Urinary bladder (tissue), 4 donors: Measurements from ENCODE around the gene GALNT10. TPM values are rescaled to one million over a fixed set of nuclear protein-coding genes. Genes with fewer than 3 reads are reported as not detected.

Experiments used
- DNase-seq: peaks from one replicate; pipeline ENCODE4 v3.0.0-alpha.2; 2015; ENCODE audit errors: extremely low spot score
- H3K27ac ChIP-seq: one replicate; pipeline ENCODE4 v1.5.1; 2013; ENCODE audit warnings: low read depth, mild to moderate bottlenecking, moderate library complexity
- H3K36me3 ChIP-seq: one replicate; pipeline ENCODE4 v1.6.1; 2013; ENCODE audit warnings: mild to moderate bottlenecking, moderate library complexity; ENCODE audit not compliant: insufficient read depth
- H3K4me1 ChIP-seq: one replicate; pipeline ENCODE4 v1.6.1; 2013; ENCODE audit warnings: mild to moderate bottlenecking, moderate library complexity; ENCODE audit not compliant: insufficient read depth
- H3K4me3 ChIP-seq: one replicate; pipeline ENCODE4 v1.5.1; 2013; ENCODE audit warnings: low read depth, low read length
- WGBS: extraction: QIAGEN DNeasy Blood & Tissue Kit; methylation state at CpG from one replicate; pipeline ENCODE4 v1.1.7; 2013; 5-methylcytosine and 5-hydroxymethylcytosine counted together
- polyA plus RNA-seq: library from polyadenylated mRNA; stranded (reverse); fragments of 200-250 nt; gene quantifications from one replicate; pipeline ENCODE4 v1.2.3, GENCODE V29; 2013
- total RNA-seq: library from RNA; depleted of rRNA; stranded (reverse); fragments of >200 nt; gene quantifications from one replicate; pipeline ENCODE4 v1.2.3, GENCODE V29; 2014
- donor health status: healthy with polysubstance abuse.
- donor health status: healthy.

The GALNT10 gene
- total and polyA plus RNA-seq, 2 donors: 15.7 to 19.4 TPM

DNA sequence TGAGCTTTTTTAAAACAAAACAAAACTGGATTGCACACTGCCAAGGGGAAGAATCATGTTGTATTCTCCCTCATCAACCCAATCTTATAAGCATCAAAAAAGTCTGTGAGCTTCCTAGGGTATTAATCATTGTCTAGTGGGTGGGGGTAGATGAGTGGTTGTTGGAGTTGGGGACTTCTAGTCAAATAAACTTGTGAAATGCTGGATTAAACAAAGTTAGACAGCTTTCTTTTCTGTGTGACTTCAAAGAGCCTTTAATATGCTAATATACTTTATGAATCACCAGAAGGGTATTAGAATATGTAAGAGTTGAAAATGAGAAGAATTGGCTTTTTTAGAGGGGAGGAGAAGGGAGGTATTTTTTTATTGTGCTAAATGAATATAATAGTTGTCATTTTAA, 87.7 kb downstream of the GALNT10 start:
- no peak overlapping the region for H3K27ac ChIP-seq
- peaks cover 2% of the 10 kb centered on the region for H3K4me1 ChIP-seq
- no peak for DNase-seq
- no peak overlapping the region for H3K4me3 ChIP-seq
- no peaks in the 10 kb centered on the region for H3K36me3 ChIP-seq

DNA sequence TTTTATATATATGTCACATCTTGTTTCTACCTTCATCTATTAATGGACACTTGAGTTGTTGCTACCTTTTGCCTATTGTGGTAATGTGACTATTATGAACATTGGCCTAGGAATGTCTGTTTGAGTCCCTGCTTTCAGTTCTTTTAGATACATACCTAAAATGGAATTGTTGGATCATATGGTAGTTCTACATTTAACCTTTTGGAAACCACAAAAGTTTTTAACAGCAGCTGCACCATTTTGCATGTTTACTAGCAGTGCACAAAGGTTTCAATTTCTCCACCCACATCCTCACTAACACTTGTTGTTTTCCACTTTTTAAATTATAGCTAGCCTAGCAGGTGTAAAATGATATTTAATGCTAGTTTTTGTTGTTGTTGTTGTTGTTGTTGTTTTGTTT, 88.4 kb downstream of the GALNT10 start:
- peaks cover 2% of the 10 kb centered on the region for H3K4me1 ChIP-seq
- H3K27ac ChIP-seq: no peak overlapping the region
- DNase-seq: no peak
- H3K4me3 ChIP-seq: no peak overlapping the region
- no peaks in the 10 kb centered on the region for H3K36me3 ChIP-seq

DNA sequence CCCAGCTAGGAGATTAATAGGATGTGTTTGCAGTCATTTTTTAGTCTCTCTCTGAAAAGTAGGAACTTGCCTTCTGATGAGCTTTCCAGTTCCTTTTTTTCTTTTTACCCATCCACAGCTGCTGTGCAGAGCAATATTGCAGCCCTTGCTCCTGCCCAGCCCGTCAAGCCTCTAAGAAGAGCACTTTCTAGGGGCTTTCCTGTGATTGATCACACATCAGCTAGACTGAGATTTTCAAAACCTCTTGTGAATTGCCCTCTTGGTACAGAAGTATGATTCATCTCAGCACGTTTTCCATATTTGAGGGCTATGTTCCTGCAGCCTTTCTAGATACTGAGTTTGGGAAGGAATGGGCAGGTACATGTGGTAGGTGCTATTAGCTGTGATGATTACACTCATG, 93.9 kb downstream of the GALNT10 start:
- WGBS: 88% methylated on average over 2 of the region's 2 CpGs
- no peak overlapping the region for H3K27ac ChIP-seq
- no peak overlapping the region for H3K4me3 ChIP-seq
- H3K36me3 ChIP-seq: no peaks in the 10 kb centered on the region
- DNase-seq: no peak
- H3K4me1 ChIP-seq: peaks cover 2% of the 10 kb centered on the region

DNA sequence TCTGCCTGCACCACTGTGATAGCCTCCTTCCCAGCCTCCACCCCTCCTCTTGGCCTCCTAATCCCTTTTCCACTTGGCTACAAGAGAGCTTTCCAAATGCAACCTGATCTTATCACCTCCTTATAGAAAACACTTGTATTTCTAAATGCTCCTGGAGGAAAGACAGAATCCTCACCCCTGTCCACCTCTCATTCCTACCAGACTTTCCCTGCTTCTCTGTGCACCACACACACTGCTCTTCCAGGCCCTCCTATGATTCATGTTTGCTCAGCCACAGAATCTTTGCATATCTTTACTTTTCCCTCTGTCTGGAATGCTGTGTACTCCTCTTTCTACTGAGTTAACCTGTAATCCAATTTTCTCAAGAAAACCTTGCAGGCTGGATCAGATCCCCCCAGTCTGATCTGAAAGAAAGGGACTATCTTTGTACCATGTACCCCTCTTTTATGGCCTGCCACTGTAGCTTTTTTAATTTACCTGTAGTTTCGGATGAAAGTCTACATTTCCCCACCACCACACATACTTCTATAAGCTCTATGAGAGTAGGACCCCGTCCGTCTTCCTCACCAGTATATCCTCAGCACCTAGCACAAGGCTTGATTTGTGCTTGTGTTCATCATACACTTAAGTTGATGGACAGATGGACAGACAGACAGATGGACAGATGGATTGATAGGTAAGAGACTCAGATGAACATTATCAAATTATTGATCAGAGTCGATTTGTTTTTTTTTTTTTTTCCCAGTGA, 95.3 kb downstream of the GALNT10 start:
- DNase-seq: no peak
- no peak overlapping the region for H3K27ac ChIP-seq
- no peak overlapping the region for H3K4me3 ChIP-seq
- H3K4me1 ChIP-seq: peaks cover 2% of the 10 kb centered on the region
- no peaks in the 10 kb centered on the region for H3K36me3 ChIP-seq
- 94% methylated on average over 4 of the region's 4 CpGs for WGBS

DNA sequence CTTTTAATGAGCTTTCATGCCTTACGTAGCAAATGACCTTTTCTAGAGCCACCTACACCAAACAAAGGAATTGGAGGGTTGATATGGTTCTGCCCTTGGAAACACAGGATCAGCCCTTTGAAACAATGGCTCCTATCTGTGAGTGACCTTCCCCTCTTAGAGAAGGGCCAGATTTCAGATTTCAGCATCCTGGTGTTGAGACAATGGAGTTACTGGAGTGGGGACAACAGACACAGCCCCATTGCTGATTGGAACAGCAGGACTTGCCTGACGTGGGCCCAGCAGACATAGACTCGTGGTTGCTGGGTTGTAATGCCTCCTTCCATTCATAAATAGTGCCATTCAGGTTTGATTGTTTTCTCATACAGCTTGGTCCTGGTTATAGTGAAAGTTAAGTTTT, 96.0 kb downstream of the GALNT10 start:
- H3K27ac ChIP-seq: no peak overlapping the region
- no peak for DNase-seq
- WGBS: 52% methylated on average over 3 of the region's 3 CpGs
- no peak overlapping the region for H3K4me3 ChIP-seq
- peaks cover 2% of the 10 kb centered on the region for H3K4me1 ChIP-seq
- no peaks in the 10 kb centered on the region for H3K36me3 ChIP-seq

DNA sequence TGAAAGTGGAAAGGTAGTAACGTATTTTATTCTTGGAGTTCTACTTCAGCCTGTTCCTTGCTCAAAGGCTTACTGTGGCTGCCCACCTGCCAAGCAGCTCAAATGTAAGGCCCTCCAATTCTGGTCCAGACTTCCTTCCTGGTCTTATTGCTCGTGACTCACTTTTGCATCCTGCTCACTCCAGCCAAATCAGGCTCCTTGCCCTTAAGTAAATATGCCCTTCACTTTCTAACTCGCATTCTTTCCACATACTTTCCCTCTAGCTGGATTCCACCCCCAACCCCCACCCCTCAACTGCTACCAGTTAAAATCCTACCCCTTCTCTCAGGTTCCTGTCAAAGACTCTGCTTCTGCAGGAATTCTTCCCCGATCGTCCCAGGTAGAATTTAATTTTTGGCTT, 96.6 kb downstream of the GALNT10 start:
- Histone ChIP-seq H3K36me3 (no peaks in the 10 kb centered on the region), H3K4me1 (peaks cover 2% of the 10 kb centered on the region), H3K4me3 (no peak overlapping the region), H3K27ac (no peak overlapping the region)
- DNase-seq: no peak
- WGBS: 35% methylated on average over 5 of the region's 5 CpGs

DNA sequence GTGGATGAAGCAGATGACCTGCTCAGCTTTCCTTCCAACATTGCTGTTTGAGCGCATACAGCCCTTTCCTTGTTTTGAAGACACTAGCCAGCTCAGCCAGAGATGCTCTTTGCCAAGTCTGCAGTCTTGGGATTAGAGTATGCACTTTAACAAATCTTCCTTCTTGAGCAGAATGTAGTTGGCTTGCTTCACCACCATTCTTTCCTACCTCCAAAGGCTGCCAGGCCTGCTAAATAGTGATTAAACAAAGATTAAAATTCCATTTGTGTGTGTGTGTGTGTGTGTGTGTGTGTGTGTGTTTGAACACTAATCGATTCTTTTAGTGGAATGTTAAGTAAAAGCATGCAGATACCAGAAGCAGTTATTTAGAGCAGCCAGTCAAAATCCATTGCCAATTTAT, 97.6 kb downstream of the GALNT10 start:
- Histone ChIP-seq H3K4me3 (no peak overlapping the region), H3K36me3 (no peaks in the 10 kb centered on the region), H3K4me1 (peaks cover 2% of the 10 kb centered on the region), H3K27ac (no peak overlapping the region)
- 14% methylated on average over 2 of the region's 2 CpGs for WGBS
- no peak for DNase-seq

DNA sequence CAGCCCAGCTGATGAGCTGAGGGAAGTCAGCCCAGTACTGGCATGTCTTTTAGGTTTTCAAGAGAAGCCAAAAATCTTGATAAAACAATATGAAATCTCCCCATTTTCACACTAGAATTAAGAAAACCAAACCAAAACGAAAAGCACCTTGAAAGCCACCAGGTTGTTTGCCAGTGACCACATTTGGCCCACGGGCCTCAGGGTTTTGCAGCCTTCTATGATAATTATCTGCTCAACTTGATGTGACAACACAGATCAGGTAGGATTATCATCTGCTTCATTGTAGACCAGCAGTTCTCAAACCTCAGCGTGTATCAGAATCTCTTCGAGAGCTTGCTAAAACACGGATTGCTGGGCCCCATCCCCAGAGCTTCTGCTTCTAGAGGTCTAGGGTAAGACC, 101.4 kb downstream of the GALNT10 start:
- Histone ChIP-seq H3K36me3 (no peaks in the 10 kb centered on the region), H3K4me1 (no peaks in the 10 kb centered on the region), H3K27ac (no peak overlapping the region), H3K4me3 (no peak overlapping the region)
- no peak for DNase-seq
- 94% methylated on average over 5 of the region's 5 CpGs for WGBS

DNA sequence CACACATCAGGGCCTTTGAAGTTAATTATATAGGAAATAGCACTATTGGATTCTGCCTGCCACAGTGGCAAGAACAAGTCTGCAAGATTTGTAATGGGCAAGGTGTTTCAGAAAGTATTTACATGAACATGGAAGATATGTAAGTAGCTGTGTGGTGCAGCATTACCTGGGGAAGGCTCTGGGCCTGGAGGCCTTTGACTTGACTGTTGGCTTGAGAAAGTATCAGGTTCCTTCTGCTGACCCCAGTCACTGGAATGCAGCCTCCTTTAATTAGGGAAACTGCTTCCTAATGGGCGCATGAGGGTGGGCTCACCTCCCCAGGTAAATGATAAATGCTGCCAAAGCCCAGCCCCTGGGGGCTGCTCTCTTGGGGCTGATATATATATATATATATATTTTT, 102.7 kb downstream of the GALNT10 start:
- H3K36me3 ChIP-seq: no peaks in the 10 kb centered on the region
- WGBS: 97% methylated on average over 1 of the region's 1 CpG
- no peak overlapping the region for H3K27ac ChIP-seq
- no peak overlapping the region for H3K4me3 ChIP-seq
- DNase-seq: no peak
- no peaks in the 10 kb centered on the region for H3K4me1 ChIP-seq

DNA sequence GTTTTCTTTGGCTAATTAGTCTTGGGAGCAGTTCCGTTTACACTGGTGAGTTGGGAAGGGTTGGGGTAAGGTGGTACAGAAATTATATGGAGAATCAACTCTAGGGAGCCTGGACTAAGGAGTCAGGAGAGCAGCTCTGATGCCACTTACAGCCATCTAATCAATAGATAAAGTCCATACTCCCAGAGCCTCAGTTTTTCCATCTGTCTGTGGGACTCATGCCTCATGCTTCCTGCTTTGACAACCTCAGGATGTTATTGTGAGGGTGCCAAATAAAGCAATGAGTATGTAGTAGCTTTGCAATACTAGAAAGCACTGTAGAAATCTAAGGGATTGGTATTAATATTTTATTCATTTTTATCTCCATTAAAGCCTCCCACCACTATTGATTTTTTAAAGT, 105.0 kb downstream of the GALNT10 start:
- H3K36me3 ChIP-seq: no peaks in the 10 kb centered on the region
- 98% methylated on average over 1 of the region's 1 CpG for WGBS

DNA sequence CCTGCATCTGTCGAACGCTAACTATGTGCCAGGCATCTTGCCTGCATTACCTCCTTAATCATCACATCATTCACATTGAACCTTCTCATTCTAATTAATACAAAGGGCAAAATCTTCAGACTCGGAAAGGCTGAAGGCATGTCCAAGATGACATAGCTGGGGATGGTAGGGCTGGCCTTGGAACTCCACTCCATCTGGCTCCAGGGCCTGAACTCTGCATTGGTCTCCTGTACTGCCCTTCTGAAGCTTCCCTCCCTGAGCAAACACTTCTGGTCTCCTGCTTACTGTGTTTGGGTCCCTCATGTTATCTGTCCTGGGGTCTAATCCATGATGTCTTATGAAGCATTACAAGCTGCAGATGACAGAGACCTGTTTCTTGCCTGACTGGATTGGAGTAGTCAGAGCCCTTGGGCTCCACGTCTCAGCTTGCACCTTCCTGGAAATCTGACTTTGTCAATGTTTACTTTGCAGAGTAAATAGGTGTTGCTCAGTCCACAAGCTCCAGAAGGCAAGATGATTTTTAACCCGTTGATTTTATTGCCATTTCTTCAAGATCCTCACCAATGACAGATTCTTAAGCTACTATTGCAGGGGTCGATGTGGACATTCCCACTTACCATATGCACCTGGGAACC, 106.1 kb downstream of the GALNT10 start:
- Histone ChIP-seq H3K36me3 (no peaks in the 10 kb centered on the region), H3K4me3 (no peak overlapping the region), H3K4me1 (no peaks in the 10 kb centered on the region), H3K27ac (no peak overlapping the region)
- 74% methylated on average over 6 of the region's 6 CpGs for WGBS
- no peak for DNase-seq

More for the DNA sequence above, 105.0 kb downstream of the GALNT10 start:
- Histone ChIP-seq H3K27ac (no peak overlapping the region), H3K4me1 (no peaks in the 10 kb centered on the region), H3K4me3 (no peak overlapping the region)
- no peak for DNase-seq

DNA sequence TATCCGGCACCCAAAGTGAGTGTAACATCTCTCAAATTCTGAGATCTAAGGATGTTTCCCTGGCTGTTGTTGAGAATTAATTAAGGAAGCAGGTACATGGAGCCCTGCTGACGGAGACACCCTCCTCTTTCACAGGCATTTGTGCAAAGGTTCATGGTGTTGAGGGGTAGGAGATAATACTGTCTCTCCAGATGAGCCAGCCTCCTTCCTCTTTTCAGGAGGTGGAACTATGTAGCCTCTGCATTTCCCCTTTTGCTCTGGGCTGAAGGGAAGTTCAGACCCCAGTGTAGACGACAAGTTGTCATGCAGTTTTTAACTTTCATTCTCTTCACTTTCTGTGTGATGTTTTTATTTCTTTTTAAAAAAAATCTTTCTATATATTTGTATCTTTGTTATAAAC, 107.5 kb downstream of the GALNT10 start:
- WGBS: 82% methylated on average over 3 of the region's 3 CpGs
- Histone ChIP-seq H3K4me1 (no peaks in the 10 kb centered on the region), H3K27ac (no peak overlapping the region), H3K36me3 (no peaks in the 10 kb centered on the region), H3K4me3 (no peak overlapping the region)
- DNase-seq: no peak

DNA sequence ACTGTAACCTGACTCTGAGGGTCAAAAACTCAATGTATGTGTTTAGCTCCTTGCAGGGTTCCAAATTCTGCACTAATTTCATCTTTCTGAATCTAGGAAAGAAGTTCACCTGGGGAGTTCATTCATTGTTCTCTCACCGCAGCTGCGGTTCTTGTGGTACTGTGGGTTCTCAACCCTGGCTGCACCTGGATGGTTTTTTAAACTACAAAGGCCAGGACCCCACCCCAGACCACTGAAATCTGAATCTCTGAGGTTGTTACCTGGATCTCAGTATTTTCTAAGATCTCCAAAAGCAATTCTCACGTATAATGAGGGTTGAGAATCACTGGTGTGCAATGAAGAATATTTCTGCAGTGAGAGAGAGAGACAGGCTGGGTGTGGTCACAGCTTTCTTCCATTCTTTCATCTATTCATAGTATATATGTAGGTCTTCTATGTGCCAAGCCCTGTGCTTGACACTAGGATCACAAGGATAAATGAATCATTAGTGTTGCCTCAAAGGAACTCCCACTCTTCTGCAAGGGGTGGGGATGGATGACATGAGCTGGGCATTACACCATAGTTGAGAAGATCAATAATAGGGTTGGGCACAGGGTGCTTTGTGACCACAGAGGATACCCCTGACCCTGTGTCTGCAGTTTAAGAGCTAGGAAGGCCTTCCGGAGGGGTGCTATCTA, 109.8 kb downstream of the GALNT10 start:
- Histone ChIP-seq H3K4me3 (no peak overlapping the region), H3K27ac (no peak overlapping the region), H3K36me3 (no peaks in the 10 kb centered on the region), H3K4me1 (no peaks in the 10 kb centered on the region)
- DNase-seq: no peak
- 98% methylated on average over 4 of the region's 4 CpGs for WGBS

DNA sequence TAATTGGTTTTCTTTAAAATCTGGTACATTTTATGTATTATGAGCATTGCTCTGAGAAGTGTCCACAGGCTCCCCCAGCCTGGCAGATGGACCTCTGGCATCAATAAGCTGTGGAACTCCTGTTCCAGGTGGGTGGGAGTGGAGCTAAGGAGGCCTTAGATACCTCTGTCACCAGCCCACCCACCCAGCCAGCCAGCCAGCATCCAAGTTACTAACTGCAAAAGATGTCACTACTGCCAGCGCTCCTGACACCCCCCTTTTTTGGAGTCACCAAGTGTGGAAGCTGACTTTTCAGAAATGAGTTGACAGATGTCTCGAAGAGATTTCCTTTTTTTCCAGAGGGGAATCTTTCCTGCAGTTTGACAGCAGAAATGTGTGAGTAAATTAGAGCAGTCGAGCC, 111.2 kb downstream of the GALNT10 start:
- no peak for DNase-seq
- no peaks in the 10 kb centered on the region for H3K36me3 ChIP-seq
- no peaks in the 10 kb centered on the region for H3K4me1 ChIP-seq
- no peak overlapping the region for H3K27ac ChIP-seq
- no peak overlapping the region for H3K4me3 ChIP-seq
- 66% methylated on average over 3 of the region's 3 CpGs for WGBS
